Endodermal cell (in vitro differentiated cells): ENCODE measurements around the gene ARPP21. TPM values are rescaled to one million over a fixed set of nuclear protein-coding genes. Genes with fewer than 3 reads are reported as not detected.

ENCODE experiments used
- DNase-seq: peaks from one replicate; pipeline ENCODE4 v3.0.0-alpha.2; 2017
- H3K27ac ChIP-seq: 2 replicates; pipeline ENCODE4 v1.5.1; 2013; ENCODE audit warnings: mild to moderate bottlenecking, low read depth, low read length, moderate library complexity
- H3K27me3 ChIP-seq: 2 replicates; pipeline ENCODE4 v1.6.1; 2013; ENCODE audit warnings: mild to moderate bottlenecking, low read length, moderate library complexity; ENCODE audit not compliant: insufficient read depth, control insufficient read depth, poor library complexity, severe bottlenecking
- H3K36me3 ChIP-seq: 2 replicates; pipeline ENCODE4 v1.7.0; 2013; ENCODE audit warnings: mild to moderate bottlenecking, low read length, moderate library complexity; ENCODE audit not compliant: control insufficient read depth, insufficient read depth
- H3K4me1 ChIP-seq: one replicate; pipeline ENCODE4 v1.7.0; 2013; ENCODE audit warnings: low read length; ENCODE audit not compliant: control insufficient read depth, insufficient read depth
- H3K4me3 ChIP-seq: 2 replicates; pipeline ENCODE4 v1.5.1; 2013; ENCODE audit warnings: mild to moderate bottlenecking, low read length, moderate library complexity
- H3K9ac ChIP-seq: 2 replicates; pipeline ENCODE4 v1.6.1; 2013; ENCODE audit warnings: mild to moderate bottlenecking, low read length, moderate library complexity; ENCODE audit not compliant: poor library complexity, severe bottlenecking; ENCODE audit errors: extremely low read depth
- H3K9me3 ChIP-seq: 2 replicates; pipeline ENCODE4 v1.6.1; 2013; ENCODE audit warnings: mild to moderate bottlenecking, low read length, moderate library complexity; ENCODE audit not compliant: control insufficient read depth
- H3K27ac Mint-ChIP-seq: 2 replicates; pipeline ENCODE4 v1.8.0; 2020; ENCODE audit warnings: mixed read lengths
- H3K27me3 Mint-ChIP-seq: 2 replicates; pipeline ENCODE4 v1.8.0; 2021; ENCODE audit warnings: mild to moderate bottlenecking, mixed read lengths; ENCODE audit not compliant: insufficient read depth
- H3K36me3 Mint-ChIP-seq: 2 replicates; pipeline ENCODE4 v1.8.0; 2020; ENCODE audit warnings: low read depth, mixed read lengths
- H3K4me1 Mint-ChIP-seq: 2 replicates; pipeline ENCODE4 v1.8.0; 2020; ENCODE audit warnings: mixed read lengths
- H3K4me3 Mint-ChIP-seq: 2 replicates; pipeline ENCODE4 v1.8.0; 2020; ENCODE audit warnings: mild to moderate bottlenecking, moderate library complexity, mixed read lengths
- H3K9me3 Mint-ChIP-seq: 2 replicates; pipeline ENCODE4 v1.8.0; 2020; ENCODE audit warnings: mild to moderate bottlenecking, mixed read lengths
- CTCF ChIP-seq: fragments of 200-600 bp; sonication (generic); conservative IDR thresholded peaks from 2 replicates; pipeline ENCODE4 v1.5.0; 2021; ENCODE audit warnings: antibody characterized with exemption, mild to moderate bottlenecking
- WGBS, 2 experiments: methylation state at CpG; one replicate each; pipeline versions ENCODE4 v1.1.5 to v1.1.7; 2013; ENCODE audit warnings: missing lambda C conversion rate in 2 of 2, mixed read lengths in 1 of 2; ENCODE audit not compliant: insufficient coverage in 1 of 2, insufficient read length in 1 of 2; 5-methylcytosine and 5-hydroxymethylcytosine counted together
- total RNA-seq, 2 donors: library from RNA; stranded (reverse); fragmentation: NEBNext Ultra II Directional in 1 of 2; extraction: Animal tissue kit (Norgen Biotek cat#: 25700) in 1 of 2; gene quantifications; 2 replicates in 1 of 2; 3 replicates in 1 of 2; pipeline ENCODE4 v1.2.1, GENCODE V29; 2021

Gene ARPP21
- total RNA-seq, 2 donors from 2014 or later: not detected

GRCh38 chr3:35772381-35773015, 133.2 kb downstream of the ARPP21 start:
- Mint-ChIP-seq H3K36me3 (no peaks in the 10 kb centered on the region), H3K9me3 (no peaks in the 10 kb centered on the region), H3K4me1 (peaks cover 6% of the 10 kb centered on the region), H3K27ac (no peak overlapping the region), H3K27me3 (peaks cover 22% of the 10 kb centered on the region), H3K4me3 (no peak overlapping the region)
- Histone ChIP-seq H3K9ac (no peak overlapping the region), H3K4me3 (no peak overlapping the region), H3K36me3 (no peaks in the 10 kb centered on the region), H3K9me3 (no peaks in the 10 kb centered on the region), H3K27ac (no peak overlapping the region), H3K4me1 (peaks cover 8% of the 10 kb centered on the region), H3K27me3 (no peaks in the 10 kb centered on the region)
- TF ChIP-seq CTCF: no peak
- no peak for DNase-seq
- WGBS, 2 experiments: 90 to 91% methylated on average over 1 to 2 of the region's 2 CpGs

- Histone ChIP-seq H3K36me3 (no peaks in the 10 kb centered on the region), H3K4me1 (peaks cover 8% of the 10 kb centered on the region), H3K27me3 (no peaks in the 10 kb centered on the region), H3K9ac (no peak overlapping the region), H3K9me3 (no peaks in the 10 kb centered on the region), H3K4me3 (no peak overlapping the region), H3K27ac (no peak overlapping the region)
- Mint-ChIP-seq H3K27ac (no peak overlapping the region), H3K4me1 (peaks cover 6% of the 10 kb centered on the region), H3K36me3 (no peaks in the 10 kb centered on the region), H3K27me3 (peaks cover 31% of the 10 kb centered on the region), H3K9me3 (no peaks in the 10 kb centered on the region), H3K4me3 (no peak overlapping the region)
- TF ChIP-seq CTCF: no peak
- no peak for DNase-seq
- WGBS, 2 experiments: 80% methylated on average over 1 of the region's 1 CpG; no CpG with 5 or more reads in 1 of the 2 experiments
Measured at GRCh38 chr3:35773417-35773816, 134.1 kb downstream of the ARPP21 start.

- Mint-ChIP-seq H3K36me3 (no peaks in the 10 kb centered on the region), H3K27ac (no peak overlapping the region), H3K9me3 (no peaks in the 10 kb centered on the region), H3K4me1 (peaks cover 8% of the 10 kb centered on the region), H3K4me3 (no peak overlapping the region), H3K27me3 (peaks cover 46% of the 10 kb centered on the region)
- no peak for TF ChIP-seq CTCF
- no peak for DNase-seq
- Histone ChIP-seq H3K9me3 (no peaks in the 10 kb centered on the region), H3K27ac (no peak overlapping the region), H3K4me3 (no peak overlapping the region), H3K4me1 (peaks cover 8% of the 10 kb centered on the region), H3K36me3 (no peaks in the 10 kb centered on the region), H3K27me3 (peaks cover 5% of the 10 kb centered on the region), H3K9ac (no peak overlapping the region)
- 89 to 92% methylated on average over 1 to 2 of the region's 2 CpGs for WGBS, 2 experiments
Measured at GRCh38 chr3:35776346-35776745, 137.0 kb downstream of the ARPP21 start.
